IMR-90 (cell line): ENCODE data around the gene TFB2M.

Source experiments
- BHLHE40 ChIP-seq: fragments of 150-350 bp; IDR thresholded peaks from 2 replicates; pipeline ENCODE4 v1.6.1; 2016; ENCODE audit warnings: mild to moderate bottlenecking, low read depth, low read length
- CEBPB ChIP-seq: IDR thresholded peaks from 2 replicates; pipeline ENCODE4 v1.6.1; 2012; ENCODE audit warnings: low read depth, low read length, improper control_type of control experiment
- CHD1 ChIP-seq: IDR thresholded peaks from 2 replicates; pipeline ENCODE4 v1.6.1; 2012; ENCODE audit warnings: low read depth, low read length, improper control_type of control experiment
- CTCF ChIP-seq: conservative IDR thresholded peaks from 2 replicates; pipeline ENCODE4 v1.5.1; 2012; ENCODE audit warnings: mild to moderate bottlenecking, low read depth, low read length, improper control_type of control experiment
- FOS ChIP-seq: fragments of 150-350 bp; IDR thresholded peaks from 2 replicates; pipeline ENCODE4 v1.6.1; 2016; ENCODE audit warnings: low read depth, low read length
- MAZ ChIP-seq: IDR thresholded peaks from 2 replicates; pipeline ENCODE4 v1.6.1; 2012; ENCODE audit warnings: low read depth, mild to moderate bottlenecking, low read length, improper control_type of control experiment, moderate library complexity, borderline replicate concordance
- POLR2A ChIP-seq: IDR thresholded peaks from 2 replicates; pipeline ENCODE4 v1.6.1; 2012; ENCODE audit warnings: mild to moderate bottlenecking, low read depth, low read length
- RAD21 ChIP-seq: IDR thresholded peaks from 2 replicates; pipeline ENCODE4 v1.6.1; 2012; ENCODE audit warnings: low read length, improper control_type of control experiment
- RCOR1 ChIP-seq: IDR thresholded peaks from 2 replicates; pipeline ENCODE4 v1.6.1; 2012; ENCODE audit warnings: mild to moderate bottlenecking, low read length, improper control_type of control experiment; ENCODE audit not compliant: insufficient replicate concordance
- RFX5 ChIP-seq: IDR thresholded peaks from 2 replicates; pipeline ENCODE4 v1.8.0; 2012; ENCODE audit warnings: low read depth, mild to moderate bottlenecking, low read length, moderate library complexity
- SMC3 ChIP-seq: fragments of 150-350 bp; IDR thresholded peaks from 2 replicates; pipeline ENCODE4 v1.6.1; 2016; ENCODE audit warnings: low read depth, mild to moderate bottlenecking, antibody characterized with exemption, low read length, moderate library complexity
- TF ChIP-seq, protein P1 (sequence below): fragments of 150-350 bp; IDR thresholded peaks from 2 replicates; pipeline ENCODE4 v1.6.1; 2016; ENCODE audit warnings: low read depth, mild to moderate bottlenecking, low read length, moderate library complexity, borderline replicate concordance
- TF ChIP-seq, protein P2 (sequence below): fragments of 150-350 bp; IDR thresholded peaks from 2 replicates; pipeline ENCODE4 v1.6.1; 2017; ENCODE audit warnings: mild to moderate bottlenecking, antibody characterized with exemption, low read length, low read depth

DNA sequence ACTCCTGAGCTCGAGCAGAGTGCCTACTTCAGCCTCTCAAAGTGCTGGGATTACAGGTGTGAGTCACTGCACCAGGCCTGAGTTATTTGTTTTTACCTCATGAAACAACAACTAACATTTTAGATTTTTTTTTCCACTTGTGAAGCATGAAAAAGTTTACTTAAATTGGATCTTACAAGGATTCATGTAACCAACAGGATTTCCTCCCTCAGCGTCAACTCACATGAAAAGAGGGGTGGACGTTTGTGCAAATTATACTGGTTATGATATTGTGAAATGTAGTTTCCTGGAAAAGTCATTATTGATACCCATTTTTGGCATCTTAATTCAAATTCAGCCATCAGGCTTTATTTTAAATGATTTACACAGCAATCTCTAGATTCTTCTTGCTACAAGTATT is 6.7 kb upstream of the TFB2M start:
- TF ChIP-seq CTCF (no peak), RAD21 (no peak), POLR2A (no peak), FOS (no peak), RCOR1 (no peak), RFX5 (no peak), BHLHE40 (no peak), CEBPB (no peak), CHD1 (no peak), SMC3 (no peak), MAZ (no peak)
- TF ChIP-seq, protein P1, sequence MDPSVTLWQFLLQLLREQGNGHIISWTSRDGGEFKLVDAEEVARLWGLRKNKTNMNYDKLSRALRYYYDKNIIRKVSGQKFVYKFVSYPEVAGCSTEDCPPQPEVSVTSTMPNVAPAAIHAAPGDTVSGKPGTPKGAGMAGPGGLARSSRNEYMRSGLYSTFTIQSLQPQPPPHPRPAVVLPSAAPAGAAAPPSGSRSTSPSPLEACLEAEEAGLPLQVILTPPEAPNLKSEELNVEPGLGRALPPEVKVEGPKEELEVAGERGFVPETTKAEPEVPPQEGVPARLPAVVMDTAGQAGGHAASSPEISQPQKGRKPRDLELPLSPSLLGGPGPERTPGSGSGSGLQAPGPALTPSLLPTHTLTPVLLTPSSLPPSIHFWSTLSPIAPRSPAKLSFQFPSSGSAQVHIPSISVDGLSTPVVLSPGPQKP = no peak
- TF ChIP-seq, protein P2, sequence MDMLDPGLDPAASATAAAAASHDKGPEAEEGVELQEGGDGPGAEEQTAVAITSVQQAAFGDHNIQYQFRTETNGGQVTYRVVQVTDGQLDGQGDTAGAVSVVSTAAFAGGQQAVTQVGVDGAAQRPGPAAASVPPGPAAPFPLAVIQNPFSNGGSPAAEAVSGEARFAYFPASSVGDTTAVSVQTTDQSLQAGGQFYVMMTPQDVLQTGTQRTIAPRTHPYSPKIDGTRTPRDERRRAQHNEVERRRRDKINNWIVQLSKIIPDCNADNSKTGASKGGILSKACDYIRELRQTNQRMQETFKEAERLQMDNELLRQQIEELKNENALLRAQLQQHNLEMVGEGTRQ = no peak
